GDM1 (cell line): ENCODE measurements around the gene SPACA5B.
"Not testable (repeated sequence)": the region's sequence is repeated elsewhere in the genome, so short reads cannot be mapped to it uniquely, and the experiment has no call there.

Experiments
- DNase-seq: peaks from one replicate; lab custom pipeline; 2025; lab: John Stamatoyannopoulos, UW

Gene SPACA5B

GRCh38 chrX:48130326-48130725, at the start of gene SPACA5B:
Gene SPACA5B (plus strand): TSS chrX:48130626. CDS start chrX:48130688, 62 bp downstream.
- not testable (repeated sequence) for DNase-seq

GRCh38 chrX:48083212-48083611, 47.2 kb upstream of the SPACA5B start:
- peak; percentile 33 for DNase-seq

GRCh38 chrX:48083706-48084105, 46.7 kb upstream of the SPACA5B start:
- DNase-seq = no peak

- no peak for DNase-seq
Observed at GRCh38 chrX:48086082-48086481, 44.3 kb upstream of the SPACA5B start.

- no peak for DNase-seq
Observed at GRCh38 chrX:48090123-48090522, 40.3 kb upstream of the SPACA5B start.

- DNase-seq = not testable (repeated sequence)
Observed at GRCh38 chrX:48092558-48092957, 37.9 kb upstream of the SPACA5B start.

- DNase-seq = no peak
Observed at GRCh38 chrX:48101443-48101842, 29.0 kb upstream of the SPACA5B start.

- DNase-seq = no peak
Observed at GRCh38 chrX:48102874-48103374, 27.5 kb upstream of the SPACA5B start.

GRCh38 chrX:48107717-48108116, 22.7 kb upstream of the SPACA5B start:
- DNase-seq = no peak

GRCh38 chrX:48125286-48125685, 5.1 kb upstream of the SPACA5B start:
- not testable (repeated sequence) for DNase-seq

GRCh38 chrX:48132308-48132844, 1.9 kb downstream of the SPACA5B start:
- not testable (repeated sequence) for DNase-seq

- not testable (repeated sequence) for DNase-seq
Observed at GRCh38 chrX:48139076-48139475, 8.7 kb downstream of the SPACA5B start.

GRCh38 chrX:48141810-48142508, 11.5 kb downstream of the SPACA5B start:
- not testable (repeated sequence) for DNase-seq

- not testable (repeated sequence) for DNase-seq
Observed at GRCh38 chrX:48142697-48143096, 12.3 kb downstream of the SPACA5B start.

GRCh38 chrX:48153769-48154168, 23.3 kb downstream of the SPACA5B start:
- no peak for DNase-seq

- DNase-seq = no peak
Observed at GRCh38 chrX:48154796-48155195, 24.4 kb downstream of the SPACA5B start.

- DNase-seq = no peak
Observed at GRCh38 chrX:48156014-48156413, 25.6 kb downstream of the SPACA5B start.

- DNase-seq = no peak
Observed at GRCh38 chrX:48165241-48165640, 34.8 kb downstream of the SPACA5B start.

- not testable (repeated sequence) for DNase-seq
Observed at GRCh38 chrX:48166322-48166721, 35.9 kb downstream of the SPACA5B start.

GRCh38 chrX:48179691-48180090, 49.3 kb downstream of the SPACA5B start:
- no peak for DNase-seq

GRCh38 chrX:48180811-48181210, 50.4 kb downstream of the SPACA5B start:
- no peak for DNase-seq

GRCh38 chrX:48181882-48182281, 51.5 kb downstream of the SPACA5B start:
- DNase-seq = not testable (repeated sequence)
